IMR-90 (cell line): ENCODE results near the gene CADM2. TPM values are rescaled to one million over a fixed set of nuclear protein-coding genes. Genes with fewer than 3 reads are reported as not detected.

ENCODE experiments used
- ATAC-seq: fragments of 200-7000 bp; cut with Tn5 transposase; 2 replicates; pipeline ENCODE4 v1.9.1; 2020; ENCODE audit warnings: low read depth, mild to moderate bottlenecking, moderate library complexity
- BruUV-seq: library from RNA; stranded (reverse); fragments of 400-500 nt; replicated peaks from 2 replicates; lab custom pipeline; 2021; lab: Mats Ljungman, UMichigan
- CTCF ChIA-PET: fragments of 300-600 bp; formaldehyde crosslinking; extraction: SDS; loops from one replicate; lab custom pipeline; 2021; ENCODE audit warnings: antibody characterized with exemption; lab: Yijun Ruan, JAX
- POLR2A ChIA-PET: fragments of 300-600 bp; sonication (Branson Sonifier 250); formaldehyde crosslinking; loops from one replicate; lab custom pipeline; 2022; ENCODE audit warnings: antibody characterized with exemption; ENCODE audit not compliant: unreplicated experiment; lab: Charles Lee
- DNase-seq: peaks from one replicate; pipeline ENCODE4 v3.0.0; 2013
- H2AFZ ChIP-seq: replicated peaks from 2 replicates; pipeline ENCODE3; 2013; ENCODE audit warnings: low read length, mild to moderate bottlenecking; ENCODE audit not compliant: poor library complexity
- H2AK5ac ChIP-seq: 2 replicates; pipeline ENCODE4 v1.6.1; 2013; ENCODE audit warnings: low read depth, low read length, inconsistent platforms
- H2AK9ac ChIP-seq: replicated peaks from 2 replicates; pipeline ENCODE3; 2013; ENCODE audit warnings: mild to moderate bottlenecking, low read depth, low read length, moderate library complexity; ENCODE audit not compliant: poor library complexity
- H2BK120ac ChIP-seq: 2 replicates; pipeline ENCODE4 v1.6.1; 2013; ENCODE audit warnings: low read depth, low read length, inconsistent platforms
- H2BK15ac ChIP-seq: 3 replicates; pipeline ENCODE4 v1.6.1; 2013; ENCODE audit warnings: low read depth, low read length, inconsistent platforms
- H2BK20ac ChIP-seq: 2 replicates; pipeline ENCODE4 v1.6.1; 2013; ENCODE audit warnings: low read depth, mild to moderate bottlenecking, inconsistent platforms, low read length, moderate library complexity
- H2BK5ac ChIP-seq: 2 replicates; pipeline ENCODE4 v1.6.1; 2013; ENCODE audit warnings: mild to moderate bottlenecking, low read depth, low read length, inconsistent platforms; ENCODE audit not compliant: poor library complexity, severe bottlenecking
- H3K14ac ChIP-seq: replicated peaks from 2 replicates; pipeline ENCODE4 v1.6.1; 2013; ENCODE audit warnings: low read depth, low read length, inconsistent platforms
- H3K18ac ChIP-seq: 2 replicates; pipeline ENCODE4 v1.6.1; 2013; ENCODE audit warnings: low read depth, low read length, control low read depth
- H3K23ac ChIP-seq: 2 replicates; pipeline ENCODE4 v1.6.1; 2013; ENCODE audit warnings: low read depth, low read length, inconsistent platforms
- H3K27ac ChIP-seq: 2 replicates; pipeline ENCODE4 v1.5.1; 2013; ENCODE audit warnings: mild to moderate bottlenecking, control low read depth, low read length; ENCODE audit not compliant: insufficient read depth
- H3K27me3 ChIP-seq: 2 replicates; pipeline ENCODE4 v1.6.1; 2013; ENCODE audit warnings: low read length; ENCODE audit not compliant: control insufficient read depth, insufficient read depth
- H3K36me3 ChIP-seq: 2 replicates; pipeline ENCODE4 v1.6.1; 2013; ENCODE audit warnings: low read length, mixed read lengths; ENCODE audit not compliant: control insufficient read depth, insufficient read depth
- H3K4ac ChIP-seq: 2 replicates; pipeline ENCODE4 v1.6.1; 2013; ENCODE audit warnings: low read depth, low read length, inconsistent platforms
- H3K4me1 ChIP-seq: 2 replicates; pipeline ENCODE4 v1.6.1; 2013; ENCODE audit warnings: low read length, mixed read lengths; ENCODE audit not compliant: control insufficient read depth, insufficient read depth
- H3K4me2 ChIP-seq: 2 replicates; pipeline ENCODE4 v1.6.1; 2013; ENCODE audit warnings: low read depth, mild to moderate bottlenecking, control low read depth, low read length, moderate library complexity
- H3K4me3 ChIP-seq: 2 replicates; pipeline ENCODE4 v1.5.1; 2013; ENCODE audit warnings: low read depth, mild to moderate bottlenecking, control low read depth, low read length, moderate library complexity; ENCODE audit not compliant: insufficient read depth
- H3K56ac ChIP-seq: 2 replicates; pipeline ENCODE4 v1.6.1; 2013; ENCODE audit warnings: low read length, inconsistent platforms; ENCODE audit not compliant: insufficient read depth; ENCODE audit errors: extremely low read depth
- H3K79me1 ChIP-seq, 2 experiments: 2 replicates each; pipeline ENCODE4 v1.6.1; 2013; ENCODE audit warnings: low read length in 2 of 2, inconsistent platforms in 1 of 2, low read depth in 1 of 2
- H3K9ac ChIP-seq: 2 replicates; pipeline ENCODE4 v1.6.1; 2013; ENCODE audit warnings: low read depth, low read length, control low read depth
- H3K9me1 ChIP-seq: 2 replicates; pipeline ENCODE4 v1.6.1; 2013; ENCODE audit warnings: low read length, inconsistent platforms; ENCODE audit not compliant: insufficient read depth
- H3K9me3 ChIP-seq: 2 replicates; pipeline ENCODE4 v1.6.1; 2013; ENCODE audit warnings: low read length; ENCODE audit not compliant: control insufficient read depth, insufficient read depth
- H4K20me1 ChIP-seq: 2 replicates; pipeline ENCODE4 v1.6.1; 2013; ENCODE audit warnings: low read length, inconsistent platforms; ENCODE audit not compliant: insufficient read depth
- H4K5ac ChIP-seq: 2 replicates; pipeline ENCODE4 v1.6.1; 2013; ENCODE audit warnings: mild to moderate bottlenecking, low read depth, low read length, control low read depth
- H4K8ac ChIP-seq, 2 experiments: 2 replicates each; pipeline ENCODE4 v1.6.1; 2013; ENCODE audit warnings: low read depth in 2 of 2, low read length in 2 of 2, control low read depth in 1 of 2, inconsistent platforms in 1 of 2
- H4K91ac ChIP-seq: 2 replicates; pipeline ENCODE4 v1.6.1; 2013; ENCODE audit warnings: low read depth, low read length, inconsistent platforms; ENCODE audit not compliant: insufficient read depth
- BHLHE40 ChIP-seq: fragments of 150-350 bp; IDR thresholded peaks from 2 replicates; pipeline ENCODE4 v1.6.1; 2016; ENCODE audit warnings: mild to moderate bottlenecking, low read depth, low read length
- CEBPB ChIP-seq: IDR thresholded peaks from 2 replicates; pipeline ENCODE4 v1.6.1; 2012; ENCODE audit warnings: low read depth, low read length, improper control_type of control experiment
- CHD1 ChIP-seq: IDR thresholded peaks from 2 replicates; pipeline ENCODE4 v1.6.1; 2012; ENCODE audit warnings: low read depth, low read length, improper control_type of control experiment
- FOS ChIP-seq: fragments of 150-350 bp; IDR thresholded peaks from 2 replicates; pipeline ENCODE4 v1.6.1; 2016; ENCODE audit warnings: low read depth, low read length
- MAFK ChIP-seq: IDR thresholded peaks from 2 replicates; pipeline ENCODE4 v1.6.1; 2012; ENCODE audit warnings: low read depth, low read length, improper control_type of control experiment
- MXI1 ChIP-seq: IDR thresholded peaks from 2 replicates; pipeline ENCODE4 v1.6.1; 2012; ENCODE audit warnings: low read depth, mild to moderate bottlenecking, low read length, moderate library complexity, borderline replicate concordance
- NFE2L2 ChIP-seq: fragments of 150-350 bp; IDR thresholded peaks from 2 replicates; pipeline ENCODE4 v1.6.1; 2016; ENCODE audit warnings: low read depth, mild to moderate bottlenecking, low read length
- POLR2A ChIP-seq: IDR thresholded peaks from 2 replicates; pipeline ENCODE4 v1.6.1; 2012; ENCODE audit warnings: mild to moderate bottlenecking, low read depth, low read length
- RAD21 ChIP-seq: IDR thresholded peaks from 2 replicates; pipeline ENCODE4 v1.6.1; 2012; ENCODE audit warnings: low read length, improper control_type of control experiment
- RCOR1 ChIP-seq: IDR thresholded peaks from 2 replicates; pipeline ENCODE4 v1.6.1; 2012; ENCODE audit warnings: mild to moderate bottlenecking, low read length, improper control_type of control experiment; ENCODE audit not compliant: insufficient replicate concordance
- RFX5 ChIP-seq: IDR thresholded peaks from 2 replicates; pipeline ENCODE4 v1.8.0; 2012; ENCODE audit warnings: low read depth, mild to moderate bottlenecking, low read length, moderate library complexity
- SMC3 ChIP-seq: fragments of 150-350 bp; IDR thresholded peaks from 2 replicates; pipeline ENCODE4 v1.6.1; 2016; ENCODE audit warnings: low read depth, mild to moderate bottlenecking, antibody characterized with exemption, low read length, moderate library complexity
- WGBS, 2 experiments: methylation state at CpG; one replicate each; pipeline versions ENCODE4 v1.1.5 to v1.1.7; 2013; ENCODE audit warnings: missing lambda C conversion rate in 2 of 2; ENCODE audit not compliant: insufficient read length in 1 of 2; ENCODE audit errors: extremely low coverage in 2 of 2; 5-methylcytosine and 5-hydroxymethylcytosine counted together
- dilution Hi-C: fragments of 300-500 bp; cut with HindIII; formaldehyde crosslinking; loops from one replicate; pipeline ENCODE4 v1.14.3; 2018; ENCODE audit warnings: low sequenced_read_pairs; ENCODE audit not compliant: unreplicated experiment
- in situ Hi-C: fragments of 300-500 bp; cut with MboI; formaldehyde crosslinking; loops from 3 replicates; pipeline ENCODE4 v1.14.3; 2019; ENCODE audit warnings: low sequenced_read_pairs, inconsistent platforms, mixed read lengths
- intact Hi-C: fragments of 100-400 bp; cut with micrococcal nuclease; formaldehyde crosslinking; loops from 2 replicates; pipeline ENCODE4 v1.10.0; 2022
- polyA plus RNA-seq, 3 experiments: library from polyadenylated mRNA; depleted of rRNA; stranded (reverse); fragments of >200 nt; gene quantifications; 2 replicates each; pipeline ENCODE4 v1.2.3, GENCODE V29; 2012; ENCODE audit warnings: low replicate concordance in 1 of 3
- total RNA-seq: library from RNA; depleted of rRNA; stranded (reverse); fragments of >200 nt; gene quantifications from 2 replicates; pipeline ENCODE4 v1.2.3, GENCODE V29; 2012
- TF ChIP-seq, protein P1 (sequence below): fragments of 150-350 bp; IDR thresholded peaks from 2 replicates; pipeline ENCODE4 v1.6.1; 2017; ENCODE audit warnings: mild to moderate bottlenecking, antibody characterized with exemption, low read length, low read depth
- TF ChIP-seq, protein P2 (sequence below): fragments of 150-350 bp; IDR thresholded peaks from 2 replicates; pipeline ENCODE4 v1.6.1; 2016; ENCODE audit warnings: low read depth, mild to moderate bottlenecking, low read length, moderate library complexity, borderline replicate concordance
- TF ChIP-seq, protein P3 (sequence below): conservative IDR thresholded peaks from 2 replicates; pipeline ENCODE4 v1.5.1; 2012; ENCODE audit warnings: mild to moderate bottlenecking, low read depth, low read length, improper control_type of control experiment

The CADM2 gene
- total and polyA plus RNA-seq, 2 of the 4 experiments (the other 2 are of a cell fraction) = not detected

DNA sequence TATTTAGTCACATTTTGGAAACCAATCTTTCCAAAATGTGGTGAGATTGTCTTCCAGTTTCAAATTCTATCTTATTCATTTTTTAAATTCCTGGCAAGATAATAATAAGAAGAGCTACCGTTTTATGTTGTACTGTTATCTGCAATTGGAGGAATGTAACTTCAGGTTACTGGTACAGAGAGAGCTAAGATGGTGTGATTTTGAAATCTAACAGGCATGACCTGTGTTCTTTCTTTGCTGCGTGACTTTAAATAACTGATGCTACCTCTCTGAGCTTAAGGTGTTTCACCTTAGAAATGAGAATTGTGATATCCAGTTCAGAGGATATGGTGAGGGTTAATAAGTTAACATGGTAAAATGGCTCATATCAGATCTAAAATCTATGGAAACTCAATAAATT is 21.7 kb downstream of the CADM2 start:
- Histone ChIP-seq H2AK9ac (no peak overlapping the region), H4K5ac (no peak overlapping the region), H3K79me1 (no peaks in the 10 kb centered on the region), H2BK15ac (no peak overlapping the region), H2AK5ac (no peak overlapping the region), H2BK5ac (no peak overlapping the region), H3K23ac (no peak overlapping the region), H4K91ac (no peak overlapping the region), H3K9me1 (no peaks in the 10 kb centered on the region), H2BK120ac (no peak overlapping the region), H3K4ac (no peak overlapping the region), H2BK20ac (no peak overlapping the region), H3K9ac (no peak overlapping the region), H3K56ac (no peak overlapping the region), H4K20me1 (no peaks in the 10 kb centered on the region), H3K4me2 (no peak overlapping the region), H4K8ac (no peak overlapping the region), H3K18ac (no peak overlapping the region), H3K27ac (no peak overlapping the region), H3K36me3 (no peaks in the 10 kb centered on the region), H3K9me3 (no peaks in the 10 kb centered on the region), H3K4me3 (no peak overlapping the region), H3K27me3 (no peaks in the 10 kb centered on the region), H2AFZ (no peak overlapping the region), H3K4me1 (no peaks in the 10 kb centered on the region), H3K14ac (no peak overlapping the region)
- no TSS peak for BruUV-seq
- ATAC-seq (no peak), DNase-seq (no peak)
- WGBS, 2 experiments = no CpG with 5 or more reads among the region's 2 CpGs
- TF ChIP-seq MAFK (no peak), RCOR1 (no peak), POLR2A (no peak), NFE2L2 (no peak), CHD1 (no peak), CEBPB (no peak), BHLHE40 (no peak), RAD21 (no peak), RFX5 (no peak), MXI1 (no peak), SMC3 (no peak), FOS (no peak)
- TF ChIP-seq, protein P1, sequence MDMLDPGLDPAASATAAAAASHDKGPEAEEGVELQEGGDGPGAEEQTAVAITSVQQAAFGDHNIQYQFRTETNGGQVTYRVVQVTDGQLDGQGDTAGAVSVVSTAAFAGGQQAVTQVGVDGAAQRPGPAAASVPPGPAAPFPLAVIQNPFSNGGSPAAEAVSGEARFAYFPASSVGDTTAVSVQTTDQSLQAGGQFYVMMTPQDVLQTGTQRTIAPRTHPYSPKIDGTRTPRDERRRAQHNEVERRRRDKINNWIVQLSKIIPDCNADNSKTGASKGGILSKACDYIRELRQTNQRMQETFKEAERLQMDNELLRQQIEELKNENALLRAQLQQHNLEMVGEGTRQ = no peak
- TF ChIP-seq, protein P2, sequence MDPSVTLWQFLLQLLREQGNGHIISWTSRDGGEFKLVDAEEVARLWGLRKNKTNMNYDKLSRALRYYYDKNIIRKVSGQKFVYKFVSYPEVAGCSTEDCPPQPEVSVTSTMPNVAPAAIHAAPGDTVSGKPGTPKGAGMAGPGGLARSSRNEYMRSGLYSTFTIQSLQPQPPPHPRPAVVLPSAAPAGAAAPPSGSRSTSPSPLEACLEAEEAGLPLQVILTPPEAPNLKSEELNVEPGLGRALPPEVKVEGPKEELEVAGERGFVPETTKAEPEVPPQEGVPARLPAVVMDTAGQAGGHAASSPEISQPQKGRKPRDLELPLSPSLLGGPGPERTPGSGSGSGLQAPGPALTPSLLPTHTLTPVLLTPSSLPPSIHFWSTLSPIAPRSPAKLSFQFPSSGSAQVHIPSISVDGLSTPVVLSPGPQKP = no peak
- TF ChIP-seq, protein P3, sequence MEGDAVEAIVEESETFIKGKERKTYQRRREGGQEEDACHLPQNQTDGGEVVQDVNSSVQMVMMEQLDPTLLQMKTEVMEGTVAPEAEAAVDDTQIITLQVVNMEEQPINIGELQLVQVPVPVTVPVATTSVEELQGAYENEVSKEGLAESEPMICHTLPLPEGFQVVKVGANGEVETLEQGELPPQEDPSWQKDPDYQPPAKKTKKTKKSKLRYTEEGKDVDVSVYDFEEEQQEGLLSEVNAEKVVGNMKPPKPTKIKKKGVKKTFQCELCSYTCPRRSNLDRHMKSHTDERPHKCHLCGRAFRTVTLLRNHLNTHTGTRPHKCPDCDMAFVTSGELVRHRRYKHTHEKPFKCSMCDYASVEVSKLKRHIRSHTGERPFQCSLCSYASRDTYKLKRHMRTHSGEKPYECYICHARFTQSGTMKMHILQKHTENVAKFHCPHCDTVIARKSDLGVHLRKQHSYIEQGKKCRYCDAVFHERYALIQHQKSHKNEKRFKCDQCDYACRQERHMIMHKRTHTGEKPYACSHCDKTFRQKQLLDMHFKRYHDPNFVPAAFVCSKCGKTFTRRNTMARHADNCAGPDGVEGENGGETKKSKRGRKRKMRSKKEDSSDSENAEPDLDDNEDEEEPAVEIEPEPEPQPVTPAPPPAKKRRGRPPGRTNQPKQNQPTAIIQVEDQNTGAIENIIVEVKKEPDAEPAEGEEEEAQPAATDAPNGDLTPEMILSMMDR = no peak
- ChIA-PET POLR2A (no interaction called here), CTCF (no interaction called here)
- dilution Hi-C loops = no loop called here
- in situ Hi-C loops = no loop called here
- intact Hi-C loops = no loop called here
